Vagina (tissue), 2 donors: ENCODE results near the gene STARD10. TPM values are rescaled to one million over a fixed set of nuclear protein-coding genes. Genes with fewer than 3 reads are reported as not detected.

ENCODE experiments used
- DNase-seq, 2 donors: peaks; one replicate each; pipeline ENCODE4 v3.0.0-alpha.2; 2017; ENCODE audit errors: extremely low spot score in 2 of 2
- H3K27ac ChIP-seq: fragments of 200-600 bp; sonication (generic); one replicate; pipeline ENCODE4 v1.5.1; 2019
- H3K27me3 ChIP-seq: fragments of 200-600 bp; sonication (generic); one replicate; pipeline ENCODE4 v1.5.1; 2019
- H3K36me3 ChIP-seq, 2 donors: fragments of 200-600 bp; sonication (generic); one replicate each; pipeline ENCODE4 v1.5.1; 2017 to 2019
- H3K4me1 ChIP-seq: fragments of 200-600 bp; sonication (generic); one replicate; pipeline ENCODE4 v1.5.1; 2019
- H3K4me3 ChIP-seq, 2 donors: fragments of 200-600 bp; sonication (generic); 1 replicate in 1 of 2; 2 replicates in 1 of 2; pipeline ENCODE4 v1.5.1; 2016 to 2019
- H3K9me3 ChIP-seq: fragments of 200-600 bp; sonication (generic); one replicate; pipeline ENCODE4 v1.5.1; 2019
- POLR2A ChIP-seq, 2 donors: fragments of 450-650 bp; IDR thresholded peaks; one replicate each; pipeline ENCODE4 v1.6.1; 2017; ENCODE audit warnings: antibody characterized with exemption in 2 of 2, mild to moderate bottlenecking in 2 of 2, moderate library complexity in 2 of 2
- POLR2AphosphoS5 ChIP-seq, 2 donors: sonication (generic); formaldehyde crosslinking; IDR thresholded peaks; one replicate each; pipeline ENCODE4 v1.9.0; 2017; ENCODE audit warnings: antibody characterized with exemption in 2 of 2, mild to moderate bottlenecking in 2 of 2, low read depth in 1 of 2; ENCODE audit not compliant: insufficient read depth in 1 of 2
- intact Hi-C: fragments of 100-400 bp; cut with DNase I; formaldehyde crosslinking; loops from one replicate; pipeline ENCODE4 v1.15.1; 2023
- total RNA-seq: library from RNA; depleted of rRNA; stranded (reverse); fragments of >200 nt; gene quantifications from one replicate; pipeline ENCODE4 v1.2.3, GENCODE V29; 2016
- TF ChIP-seq, protein P1 (sequence below), 3 experiments: fragments of 450-650 bp in 2 of 3; fragments of 200-600 bp in 1 of 3; sonication (generic) in 1 of 3; IDR thresholded peaks; one replicate each; pipeline ENCODE4 v1.5.1; 2017 to 2019; ENCODE audit warnings: antibody characterized with exemption in 3 of 3, mild to moderate bottlenecking in 2 of 3, moderate library complexity in 2 of 3

Gene STARD10
- total RNA-seq, 1 donor from 2014 or later, result 75.9 TPM

DNA sequence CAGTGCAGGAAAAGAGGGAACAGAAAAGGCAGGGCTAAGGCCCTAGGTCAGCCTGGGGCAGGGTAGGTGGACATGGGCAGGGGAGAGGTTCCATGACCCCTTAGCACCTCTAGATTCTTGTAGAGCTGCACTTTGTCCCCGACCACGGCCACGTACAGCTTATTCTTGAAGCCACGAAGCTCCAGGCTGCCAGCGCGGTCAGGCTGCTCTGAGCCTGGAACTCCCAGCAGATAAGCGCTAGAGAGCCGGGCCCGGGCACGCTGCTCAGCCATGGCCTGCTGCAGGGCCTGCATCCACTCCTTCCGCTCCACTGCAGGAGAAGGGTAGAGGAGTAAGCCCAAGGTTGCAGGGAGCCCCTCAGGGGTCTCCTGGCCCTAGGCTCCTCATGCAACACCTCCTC lies 83.6 kb downstream of the STARD10 start:
- Histone ChIP-seq H3K4me1 (peaks cover 12% of the 10 kb centered on the region), H3K9me3 (no peaks in the 10 kb centered on the region), H3K27me3 (no peaks in the 10 kb centered on the region), H3K27ac (no peak overlapping the region), H3K36me3 (peaks cover 0 to 66% of the 10 kb centered on the region in 2 donors), H3K4me3 (no peak overlapping the region)
- TF ChIP-seq POLR2AphosphoS5 (IDR thresholded peaks at IDR 0.05; ENCODE audit: insufficient read depth in 1 of 2, low read depth in 1 of 2), result no peak
- TF ChIP-seq POLR2A (IDR thresholded peaks at IDR 0.05), result no peak
- TF ChIP-seq, protein P1, sequence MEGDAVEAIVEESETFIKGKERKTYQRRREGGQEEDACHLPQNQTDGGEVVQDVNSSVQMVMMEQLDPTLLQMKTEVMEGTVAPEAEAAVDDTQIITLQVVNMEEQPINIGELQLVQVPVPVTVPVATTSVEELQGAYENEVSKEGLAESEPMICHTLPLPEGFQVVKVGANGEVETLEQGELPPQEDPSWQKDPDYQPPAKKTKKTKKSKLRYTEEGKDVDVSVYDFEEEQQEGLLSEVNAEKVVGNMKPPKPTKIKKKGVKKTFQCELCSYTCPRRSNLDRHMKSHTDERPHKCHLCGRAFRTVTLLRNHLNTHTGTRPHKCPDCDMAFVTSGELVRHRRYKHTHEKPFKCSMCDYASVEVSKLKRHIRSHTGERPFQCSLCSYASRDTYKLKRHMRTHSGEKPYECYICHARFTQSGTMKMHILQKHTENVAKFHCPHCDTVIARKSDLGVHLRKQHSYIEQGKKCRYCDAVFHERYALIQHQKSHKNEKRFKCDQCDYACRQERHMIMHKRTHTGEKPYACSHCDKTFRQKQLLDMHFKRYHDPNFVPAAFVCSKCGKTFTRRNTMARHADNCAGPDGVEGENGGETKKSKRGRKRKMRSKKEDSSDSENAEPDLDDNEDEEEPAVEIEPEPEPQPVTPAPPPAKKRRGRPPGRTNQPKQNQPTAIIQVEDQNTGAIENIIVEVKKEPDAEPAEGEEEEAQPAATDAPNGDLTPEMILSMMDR (IDR thresholded peaks at IDR 0.05), result no peak
- intact Hi-C loops, result no loop called here
- no peak for DNase-seq

DNA sequence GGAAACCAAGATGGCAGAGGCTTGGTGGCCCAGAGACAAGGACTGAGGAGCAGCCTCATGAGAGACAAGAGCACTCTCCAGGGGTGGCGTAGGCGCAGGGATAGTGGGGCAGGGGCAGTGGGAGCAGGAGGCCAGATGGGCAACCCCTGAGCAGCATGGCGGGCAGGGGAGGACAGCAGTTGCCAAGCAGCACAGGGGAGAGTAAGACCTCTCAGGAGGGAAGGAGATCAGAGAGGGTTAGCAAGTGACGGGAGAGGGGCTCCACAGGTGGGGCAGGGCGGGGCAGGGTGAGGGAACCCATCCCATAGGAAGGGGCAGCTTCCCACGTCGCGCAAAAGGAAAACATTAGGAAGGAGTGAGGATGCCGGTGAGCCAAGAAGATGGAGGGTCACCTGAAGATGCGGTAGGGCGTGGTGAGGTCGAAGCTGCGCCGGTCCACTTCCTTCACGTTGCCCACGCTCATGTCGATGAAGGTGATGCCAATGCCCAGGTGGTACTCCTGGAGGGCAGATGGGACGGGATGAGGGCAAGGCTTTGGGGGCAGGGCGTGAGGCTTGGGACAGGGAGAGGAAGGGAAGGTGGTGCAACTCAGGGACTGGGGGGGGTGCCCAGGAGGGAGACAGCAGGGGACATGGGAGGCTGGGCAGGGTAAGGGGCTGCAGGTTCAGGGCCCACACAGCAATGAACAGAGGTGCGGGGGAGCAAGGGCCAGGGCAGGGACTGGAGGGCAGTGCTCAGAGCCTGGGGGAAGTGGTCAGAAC lies 84.2 kb downstream of the STARD10 start:
- H3K27me3 ChIP-seq, result no peaks in the 10 kb centered on the region
- H3K4me3 ChIP-seq, result no peak overlapping the region
- no peaks in the 10 kb centered on the region for H3K9me3 ChIP-seq
- DNase-seq, result no peak
- H3K27ac ChIP-seq, result no peak overlapping the region
- peaks cover 0 to 71% of the 10 kb centered on the region in 2 donors for H3K36me3 ChIP-seq
- peaks cover 15% of the 10 kb centered on the region for H3K4me1 ChIP-seq
- TF ChIP-seq, protein P1 (IDR thresholded peaks at IDR 0.05), result no peak
- TF ChIP-seq POLR2A (IDR thresholded peaks at IDR 0.05) (no peak), POLR2AphosphoS5 (IDR thresholded peaks at IDR 0.05; ENCODE audit: insufficient read depth in 1 of 2, low read depth in 1 of 2) (no peak)
- intact Hi-C loops, result no loop called here

DNA sequence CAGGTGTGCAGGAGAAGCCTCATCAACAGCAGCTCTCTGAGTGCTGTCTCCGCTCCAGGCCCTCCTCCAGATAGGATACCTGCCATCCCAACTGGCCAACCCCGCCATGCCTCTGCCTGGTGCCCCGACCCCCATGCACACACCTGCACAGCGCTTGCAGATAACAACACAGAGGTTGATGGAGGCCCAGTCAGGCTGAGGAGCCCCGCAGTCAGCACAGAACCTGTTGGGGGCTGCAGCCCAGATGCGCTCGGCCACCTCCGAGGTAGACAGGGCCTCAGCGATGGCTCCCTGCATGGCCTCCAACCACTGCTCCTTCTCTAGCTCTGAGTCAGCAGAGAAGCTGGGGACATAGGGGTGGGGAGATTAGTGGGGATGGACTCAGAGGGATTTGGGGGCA lies 86.8 kb downstream of the STARD10 start:
- no peaks in the 10 kb centered on the region for H3K9me3 ChIP-seq
- H3K4me1 ChIP-seq, result peaks cover 29% of the 10 kb centered on the region
- no peak overlapping the region for H3K27ac ChIP-seq
- TF ChIP-seq, protein P1 (IDR thresholded peaks at IDR 0.05), result no peak
- TF ChIP-seq POLR2AphosphoS5 (IDR thresholded peaks at IDR 0.05; ENCODE audit: insufficient read depth in 1 of 2, low read depth in 1 of 2), result no peak
- no peak for TF ChIP-seq POLR2A (IDR thresholded peaks at IDR 0.05)
- H3K36me3 ChIP-seq, result peaks cover 0 to 71% of the 10 kb centered on the region in 2 donors
- no peak for DNase-seq
- intact Hi-C loops, result no loop called here
- no peak overlapping the region for H3K4me3 ChIP-seq
- H3K27me3 ChIP-seq, result no peaks in the 10 kb centered on the region

DNA sequence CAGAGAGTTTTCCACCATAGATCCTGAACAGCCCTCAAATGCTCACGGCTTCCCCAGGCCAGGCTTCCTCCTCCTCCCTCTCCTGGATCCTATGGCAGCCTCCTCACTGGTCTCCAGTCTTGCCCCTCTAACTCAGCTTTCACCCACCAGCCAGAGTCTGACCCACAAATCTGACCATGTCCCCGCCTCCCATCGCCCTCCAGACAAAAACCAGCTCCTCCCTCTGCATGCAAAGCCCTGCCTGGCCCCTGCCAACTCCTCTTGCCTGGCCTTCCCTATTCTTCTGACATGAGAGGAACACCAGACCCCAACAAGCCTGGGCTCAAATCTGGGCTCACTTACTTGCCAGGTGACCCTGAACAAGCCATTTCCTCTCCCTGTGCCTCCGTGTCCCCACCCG lies 87.3 kb downstream of the STARD10 start:
- no peak for TF ChIP-seq POLR2A (IDR thresholded peaks at IDR 0.05)
- no peak for TF ChIP-seq POLR2AphosphoS5 (IDR thresholded peaks at IDR 0.05; ENCODE audit: insufficient read depth in 1 of 2, low read depth in 1 of 2)
- TF ChIP-seq, protein P1 (IDR thresholded peaks at IDR 0.05), result no peak
- intact Hi-C loops, result no loop called here
- Histone ChIP-seq H3K27me3 (no peaks in the 10 kb centered on the region), H3K36me3 (peaks cover 0 to 71% of the 10 kb centered on the region in 2 donors), H3K9me3 (no peaks in the 10 kb centered on the region), H3K4me3 (no peak overlapping the region), H3K27ac (no peak overlapping the region), H3K4me1 (peaks cover 33% of the 10 kb centered on the region)
- DNase-seq, result no peak
